Measurements from ENCODE around the gene RPS19. TPM values are rescaled to one million over a fixed set of nuclear protein-coding genes. Genes with fewer than 3 reads are reported as not detected.

The RPS19 gene
- total and polyA plus RNA-seq, 4 donors = 275 to 655 (median 476) TPM

GRCh38 chr19:41918653-41919244 is 58.7 kb downstream of the RPS19 start:
- Histone ChIP-seq H3K27me3 (ENCODE audit: control insufficient read depth in 4 of 4, insufficient read depth in 4 of 4, low read length in 3 of 4) (peaks cover 4 to 18% (median 10%) of the 10 kb centered on the region in 4 donors), H3K4me3 (ENCODE audit: low read depth in 1 of 3, low read length in 3 of 3) (no peak overlapping the region), H3K4me1 (ENCODE audit: control insufficient read depth in 4 of 4, insufficient read depth in 4 of 4, low read length in 3 of 4) (peaks cover 0 to 3% (median 1%) of the 10 kb centered on the region in 4 donors), H3K9me3 (ENCODE audit: control insufficient read depth in 4 of 4, low read length in 3 of 4) (peaks cover 0 to 2% (median 0%) of the 10 kb centered on the region in 4 donors), H3K36me3 (ENCODE audit: control insufficient read depth in 4 of 4, insufficient read depth in 3 of 4, low read depth in 1 of 4, low read length in 3 of 4) (no peaks in the 10 kb centered on the region), H3K9ac (ENCODE audit: low read depth in 1 of 2, low read length in 2 of 2) (no peak overlapping the region), H3K27ac (ENCODE audit: low read depth in 1 of 2, low read length in 2 of 2) (no peak overlapping the region)
- no peak for DNase-seq (ENCODE audit: low spot score)
- WGBS = 92% methylated on average over 5 of the region's 5 CpGs
- TF ChIP-seq ATF3 (IDR thresholded peaks at IDR 0.05) (no peak), SP1 (IDR thresholded peaks at IDR 0.05) (no peak), FOXA2 (IDR thresholded peaks at IDR 0.05) (no peak), YY1 (IDR thresholded peaks at IDR 0.05) (no peak), HNF4G (IDR thresholded peaks at IDR 0.05) (no peak)

GRCh38 chr19:41919948-41920712 is 60.1 kb downstream of the RPS19 start:
- Histone ChIP-seq H3K9ac (ENCODE audit: low read depth in 1 of 2, low read length in 2 of 2) (no peak overlapping the region), H3K4me1 (ENCODE audit: control insufficient read depth in 4 of 4, insufficient read depth in 4 of 4, low read length in 3 of 4) (peaks cover 0 to 2% (median under 1%) of the 10 kb centered on the region in 4 donors), H3K4me3 (ENCODE audit: low read depth in 1 of 3, low read length in 3 of 3) (no peak overlapping the region), H3K27ac (ENCODE audit: low read depth in 1 of 2, low read length in 2 of 2) (no peak overlapping the region), H3K27me3 (ENCODE audit: control insufficient read depth in 4 of 4, insufficient read depth in 4 of 4, low read length in 3 of 4) (peaks cover 4 to 18% (median 9%) of the 10 kb centered on the region in 4 donors), H3K36me3 (ENCODE audit: control insufficient read depth in 4 of 4, insufficient read depth in 3 of 4, low read depth in 1 of 4, low read length in 3 of 4) (no peaks in the 10 kb centered on the region), H3K9me3 (ENCODE audit: control insufficient read depth in 4 of 4, low read length in 3 of 4) (peaks cover 0 to 2% (median 0%) of the 10 kb centered on the region in 4 donors)
- no peak for DNase-seq (ENCODE audit: low spot score)
- TF ChIP-seq SP1 (IDR thresholded peaks at IDR 0.05) (no peak), HNF4A (conservative IDR thresholded peaks at IDR 0.05) (no peak), RXRA (IDR thresholded peaks at IDR 0.05) (no peak), ATF3 (IDR thresholded peaks at IDR 0.05) (no peak), TAF1 (conservative IDR thresholded peaks at IDR 0.05) (no peak), REST (IDR thresholded peaks at IDR 0.05) (no peak)
- WGBS = 91% methylated on average over 33 of the region's 33 CpGs

- H3K27me3 ChIP-seq (ENCODE audit: control insufficient read depth in 4 of 4, insufficient read depth in 4 of 4, low read length in 3 of 4) = peaks cover 0 to 14% (median 8%) of the 10 kb centered on the region in 4 donors
- 12% methylated on average over 26 of the region's 26 CpGs for WGBS
- DNase-seq (ENCODE audit: low spot score) = no peak
- TF ChIP-seq HNF4A (conservative IDR thresholded peaks at IDR 0.05) (no peak), FOXA1 (IDR thresholded peaks at IDR 0.05) (no peak), MAX (IDR thresholded peaks at IDR 0.05) (no peak), RXRA (IDR thresholded peaks at IDR 0.05) (no peak), JUND (IDR thresholded peaks at IDR 0.05) (no peak), ATF3 (IDR thresholded peaks at IDR 0.05) (no peak), RAD21 (IDR thresholded peaks at IDR 0.05) (no peak), CTCF (IDR thresholded peaks at IDR 0.05; ENCODE audit: low read depth, low read length, missing input control) (no peak), REST (IDR thresholded peaks at IDR 0.05) (no peak)
Observed at GRCh38 chr19:41920882-41921576, 61.0 kb downstream of the RPS19 start.

More at GRCh38 chr19:41920882-41921576, 61.0 kb downstream of the RPS19 start:
- Histone ChIP-seq H3K36me3 (ENCODE audit: control insufficient read depth in 4 of 4, insufficient read depth in 3 of 4, low read depth in 1 of 4, low read length in 3 of 4) (no peaks in the 10 kb centered on the region), H3K9me3 (ENCODE audit: control insufficient read depth in 4 of 4, low read length in 3 of 4) (peaks cover 0 to 2% (median 0%) of the 10 kb centered on the region in 4 donors), H3K4me1 (ENCODE audit: control insufficient read depth in 4 of 4, insufficient read depth in 4 of 4, low read length in 3 of 4) (no peaks in the 10 kb centered on the region), H3K9ac (ENCODE audit: low read depth in 1 of 2, low read length in 2 of 2) (no peak overlapping the region), H3K4me3 (ENCODE audit: low read depth in 1 of 3, low read length in 3 of 3) (no peak overlapping the region), H3K27ac (ENCODE audit: low read depth in 1 of 2, low read length in 2 of 2) (no peak overlapping the region)
